Panc1 (cell line): Measurements from ENCODE around the gene NIT1. TPM values are rescaled to one million over a fixed set of nuclear protein-coding genes. Genes with fewer than 3 reads are reported as not detected.

Source experiments
- ATAC-seq: fragments of 200-7000 bp; cut with Tn5 transposase; 2 replicates; pipeline ENCODE4 v1.9.1; 2020; ENCODE audit warnings: mild to moderate bottlenecking, moderate library complexity
- BruUV-seq: library from RNA; stranded (reverse); fragments of 400-500 nt; replicated peaks from 2 replicates; lab custom pipeline; 2021; lab: Mats Ljungman, UMichigan
- CTCF ChIA-PET: fragments of 300-600 bp; sonication (Branson Sonifier 250); formaldehyde crosslinking; loops from one replicate; lab custom pipeline; 2022; ENCODE audit warnings: antibody characterized with exemption; lab: Charles Lee
- POLR2A ChIA-PET: fragments of 300-600 bp; sonication (Branson Sonifier 250); formaldehyde crosslinking; loops from one replicate; lab custom pipeline; 2022; ENCODE audit warnings: antibody characterized with exemption; lab: Charles Lee
- DNase-seq: peaks from one replicate; pipeline ENCODE4 v3.0.0-alpha.2; 2010; ENCODE audit warnings: low read depth, low spot score
- H3K27ac ChIP-seq: 2 replicates; pipeline ENCODE4 v1.5.1; 2011; ENCODE audit warnings: mild to moderate bottlenecking, low read length, inconsistent platforms
- H3K27me3 ChIP-seq: fragments of 200-500 bp; sonication (Bioruptor generic); 2 replicates; pipeline ENCODE4 v1.6.0; 2014; ENCODE audit warnings: low read length, inconsistent platforms; ENCODE audit not compliant: control insufficient read depth, insufficient read depth
- H3K36me3 ChIP-seq: fragments of 200-500 bp; sonication (Bioruptor generic); 2 replicates; pipeline ENCODE4 v1.5.1; 2014; ENCODE audit warnings: inconsistent platforms, mild to moderate bottlenecking, low read length, moderate library complexity; ENCODE audit not compliant: control insufficient read depth, insufficient read depth
- H3K4me1 ChIP-seq: 2 replicates; pipeline ENCODE4 v1.5.1; 2011; ENCODE audit warnings: inconsistent platforms, mild to moderate bottlenecking, low read length, moderate library complexity; ENCODE audit not compliant: control insufficient read depth, insufficient read depth
- H3K4me3 ChIP-seq, 2 experiments: 2 replicates each; pipeline ENCODE4 v1.5.1; 2011 to 2012; ENCODE audit warnings: low read depth in 2 of 2, low read length in 2 of 2, mild to moderate bottlenecking in 2 of 2, inconsistent platforms in 1 of 2, moderate library complexity in 1 of 2
- H3K9me3 ChIP-seq: fragments of 200-500 bp; sonication (Bioruptor generic); 2 replicates; pipeline ENCODE4 v1.5.1; 2014; ENCODE audit warnings: low read depth, mild to moderate bottlenecking, inconsistent platforms, low read length, moderate library complexity; ENCODE audit not compliant: control insufficient read depth, insufficient read depth
- CTCF ChIP-seq: fragments of 450-650 bp; IDR thresholded peaks from 2 replicates; pipeline ENCODE4 v1.5.1; 2017; ENCODE audit warnings: mild to moderate bottlenecking
- POLR2AphosphoS5 ChIP-seq: IDR thresholded peaks from 2 replicates; pipeline ENCODE4 v1.6.1; 2012; ENCODE audit warnings: mild to moderate bottlenecking, low read depth, low read length, moderate library complexity
- REST ChIP-seq, 2 experiments: IDR thresholded peaks; 2 replicates each; pipeline ENCODE4 v1.6.1; 2011 to 2012; ENCODE audit warnings: low read depth in 2 of 2, control low read depth in 1 of 2, low read length in 1 of 2, mild to moderate bottlenecking in 1 of 2, moderate library complexity in 1 of 2; ENCODE audit not compliant: insufficient read depth in 1 of 2
- SIN3A ChIP-seq: IDR thresholded peaks from 2 replicates; pipeline ENCODE4 v1.6.1; 2012; ENCODE audit warnings: low read depth, mild to moderate bottlenecking, low read length, moderate library complexity, borderline replicate concordance; ENCODE audit not compliant: insufficient read depth
- TCF7L2 ChIP-seq: IDR thresholded peaks from 2 replicates; pipeline ENCODE4 v1.6.1; 2011; ENCODE audit warnings: mild to moderate bottlenecking, low read depth, low read length, inconsistent platforms
- in situ Hi-C: cut with HindIII; loops from 2 replicates; pipeline ENCODE4 v1.10.0; 2016; ENCODE audit warnings: low sequenced_read_pairs, low pct_unique_long_range_greater_than_20kb
- intact Hi-C: fragments of 100-400 bp; cut with micrococcal nuclease; formaldehyde crosslinking; loops from one replicate; pipeline ENCODE4 v1.10.0; 2022; ENCODE audit not compliant: unreplicated experiment
- total RNA-seq: library from RNA; stranded (reverse); gene quantifications from one replicate; pipeline ENCODE4 v1.2.1, GENCODE V29; 2021; ENCODE audit not compliant: unreplicated experiment

Gene NIT1
- total RNA-seq, 1 experiment from 2014 or later: 31.3 TPM

- CTCF ChIA-PET: no interaction called here
Observed at GRCh38 chr1:161090617-161091016, 27.3 kb upstream of the NIT1 start.

GRCh38 chr1:161091093-161091492 lies 26.8 kb upstream of the NIT1 start:
- H3K4me1 ChIP-seq: no peaks in the 10 kb centered on the region
- no peaks in the 10 kb centered on the region for H3K9me3 ChIP-seq
- H3K27ac ChIP-seq: no peak overlapping the region
- intact Hi-C loops: no loop called here
- ChIA-PET POLR2A (interaction anchor here (0.6 kb wide), 1 partner anchor 876 kb away, joined by 3 read pairs; no protein-coding TSS in a partner anchor), CTCF (no interaction called here)
- TF ChIP-seq REST (IDR thresholded peaks at IDR 0.05; ENCODE audit: insufficient read depth in 1 of 2, low read depth in 2 of 2, low read length in 1 of 2): no peak
- TF ChIP-seq SIN3A: no peak
- TF ChIP-seq CTCF: no peak
- no peak for TF ChIP-seq TCF7L2
- TF ChIP-seq POLR2AphosphoS5: no peak
- H3K36me3 ChIP-seq: no peaks in the 10 kb centered on the region
- no peak for ATAC-seq
- in situ Hi-C loops: no loop called here
- no peaks in the 10 kb centered on the region for H3K27me3 ChIP-seq
- no TSS peak for BruUV-seq
- no peak overlapping the region for H3K4me3 ChIP-seq
- DNase-seq: no peak

More at GRCh38 chr1:161090617-161091016, 27.3 kb upstream of the NIT1 start:
- Histone ChIP-seq H3K27me3 (no peaks in the 10 kb centered on the region), H3K4me3 (no peak overlapping the region), H3K36me3 (no peaks in the 10 kb centered on the region), H3K9me3 (no peaks in the 10 kb centered on the region), H3K4me1 (no peaks in the 10 kb centered on the region), H3K27ac (no peak overlapping the region)
- no TSS peak for BruUV-seq
- in situ Hi-C loops (no loop called here), intact Hi-C loops (no loop called here)
- TF ChIP-seq TCF7L2 (no peak), SIN3A (no peak), CTCF (no peak), REST (IDR thresholded peaks at IDR 0.05; ENCODE audit: insufficient read depth in 1 of 2, low read depth in 2 of 2, low read length in 1 of 2) (no peak), POLR2AphosphoS5 (no peak)
- POLR2A ChIA-PET: interaction anchor here (0.6 kb wide), 1 partner anchor 875 kb away, joined by 3 read pairs; no protein-coding TSS in a partner anchor
- ATAC-seq (no peak), DNase-seq (no peak)
